GM12801 (cell line): ENCODE data around the gene NRSN1.

ENCODE experiments used
- TF ChIP-seq, protein P1 (sequence below): IDR thresholded peaks from one replicate; pipeline ENCODE4 v1.5.1; 2011; ENCODE audit warnings: control low read depth; ENCODE audit not compliant: insufficient read length; ENCODE audit errors: extremely low read depth

The NRSN1 gene

GRCh38 chr6:24149296-24149695 is 23.3 kb downstream of the NRSN1 start:
- TF ChIP-seq, protein P1, sequence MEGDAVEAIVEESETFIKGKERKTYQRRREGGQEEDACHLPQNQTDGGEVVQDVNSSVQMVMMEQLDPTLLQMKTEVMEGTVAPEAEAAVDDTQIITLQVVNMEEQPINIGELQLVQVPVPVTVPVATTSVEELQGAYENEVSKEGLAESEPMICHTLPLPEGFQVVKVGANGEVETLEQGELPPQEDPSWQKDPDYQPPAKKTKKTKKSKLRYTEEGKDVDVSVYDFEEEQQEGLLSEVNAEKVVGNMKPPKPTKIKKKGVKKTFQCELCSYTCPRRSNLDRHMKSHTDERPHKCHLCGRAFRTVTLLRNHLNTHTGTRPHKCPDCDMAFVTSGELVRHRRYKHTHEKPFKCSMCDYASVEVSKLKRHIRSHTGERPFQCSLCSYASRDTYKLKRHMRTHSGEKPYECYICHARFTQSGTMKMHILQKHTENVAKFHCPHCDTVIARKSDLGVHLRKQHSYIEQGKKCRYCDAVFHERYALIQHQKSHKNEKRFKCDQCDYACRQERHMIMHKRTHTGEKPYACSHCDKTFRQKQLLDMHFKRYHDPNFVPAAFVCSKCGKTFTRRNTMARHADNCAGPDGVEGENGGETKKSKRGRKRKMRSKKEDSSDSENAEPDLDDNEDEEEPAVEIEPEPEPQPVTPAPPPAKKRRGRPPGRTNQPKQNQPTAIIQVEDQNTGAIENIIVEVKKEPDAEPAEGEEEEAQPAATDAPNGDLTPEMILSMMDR: no peak

- TF ChIP-seq, protein P1: no peak
These were observed 23.8 kb downstream of the NRSN1 start for GRCh38 chr6:24149836-24150235.

DNA sequence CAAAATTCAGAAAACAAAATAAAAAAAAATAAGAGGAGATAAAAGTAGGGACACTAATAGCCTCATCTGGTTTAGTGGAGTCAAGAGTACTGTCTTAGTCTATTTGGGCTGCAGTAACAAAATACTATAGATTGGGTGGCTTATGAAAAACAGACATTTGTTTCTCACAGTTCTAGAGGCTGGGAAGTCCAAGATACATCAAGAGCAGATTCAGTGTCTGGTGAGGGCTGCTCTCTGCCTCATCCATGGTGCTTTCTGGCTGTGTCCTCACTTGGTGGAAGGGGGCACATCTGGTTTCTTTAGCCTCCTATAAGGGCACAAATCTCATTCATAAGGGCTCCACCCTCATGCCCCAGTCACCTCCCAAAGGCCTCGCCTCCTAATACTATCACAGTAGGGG is 26.0 kb downstream of the NRSN1 start:
- TF ChIP-seq, protein P1: no peak

DNA sequence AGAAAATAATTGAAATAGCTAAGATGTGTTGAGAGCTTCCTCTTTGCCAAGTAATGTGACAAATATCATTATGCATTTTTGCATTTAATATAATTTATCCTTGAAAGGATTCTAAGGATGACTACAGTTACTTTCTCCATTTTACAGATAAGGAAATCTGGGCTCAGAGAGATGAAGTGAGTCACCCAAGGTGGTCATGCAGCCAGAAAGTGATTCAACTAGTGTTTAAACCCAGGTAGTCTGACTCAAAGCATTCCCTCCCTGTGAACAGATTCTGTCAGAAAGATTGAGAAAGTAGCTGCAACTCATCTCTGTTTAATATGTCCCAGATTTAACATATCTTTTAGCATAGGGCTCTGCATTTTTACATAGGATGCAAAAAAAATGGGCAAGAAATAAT is 28.1 kb downstream of the NRSN1 start:
- TF ChIP-seq, protein P1: no peak

DNA sequence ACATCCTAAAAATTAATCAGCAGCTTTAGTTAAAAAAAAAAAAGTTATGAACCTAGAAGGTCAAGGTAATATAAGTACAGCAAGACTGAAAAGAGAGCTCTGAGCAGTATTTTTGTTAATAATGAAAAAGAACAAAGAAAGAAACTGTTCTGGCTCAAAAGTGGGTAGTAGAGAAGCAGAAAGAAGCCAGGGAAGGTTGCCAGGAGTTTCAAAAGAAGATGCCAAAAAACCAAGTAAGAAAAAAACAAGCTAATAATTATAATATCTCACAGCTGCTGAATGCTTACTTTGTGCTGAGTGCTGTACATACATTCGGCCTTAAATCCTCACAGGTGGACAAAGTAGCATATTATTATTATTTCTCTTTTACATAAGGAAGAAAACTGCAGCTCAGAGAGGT is 31.9 kb downstream of the NRSN1 start:
- TF ChIP-seq, protein P1: no peak

DNA sequence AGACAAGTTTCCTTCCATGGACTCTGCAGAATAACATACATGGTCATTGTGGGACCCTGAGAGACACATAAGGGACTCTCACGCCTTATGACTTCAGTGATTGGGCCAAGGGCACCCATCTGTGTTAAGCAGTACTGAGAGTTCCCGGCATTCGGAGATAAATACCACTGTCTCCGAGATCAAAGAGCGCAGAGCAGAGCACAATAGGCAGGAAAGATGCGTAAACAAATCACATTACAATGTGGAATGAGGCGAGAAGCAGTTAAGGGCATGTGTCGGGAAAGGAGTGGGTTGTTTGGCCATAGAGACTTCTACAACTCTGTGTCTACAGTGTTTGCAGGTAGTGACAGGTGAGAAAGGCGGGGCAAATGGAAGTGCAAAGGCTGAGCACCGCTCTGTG is 57.6 kb downstream of the NRSN1 start:
- TF ChIP-seq, protein P1: no peak

GRCh38 chr6:24186349-24186748 is 60.3 kb downstream of the NRSN1 start:
- TF ChIP-seq, protein P1: no peak
